Myocyte (in vitro differentiated cells): ENCODE data around the gene IFI27L1. TPM values are rescaled to one million over a fixed set of nuclear protein-coding genes. Genes with fewer than 3 reads are reported as not detected.

Experiments used
- DNase-seq: peaks from one replicate; pipeline ENCODE4 v3.0.0-alpha.2; 2012; ENCODE audit warnings: low read depth
- total RNA-seq: library from RNA; depleted of rRNA; stranded (reverse); fragments of >200 nt; gene quantifications from 2 replicates; pipeline ENCODE4 v1.2.3, GENCODE V29; 2014

Gene IFI27L1
- total RNA-seq, 1 donor from 2014 or later = 5.6 TPM

DNA sequence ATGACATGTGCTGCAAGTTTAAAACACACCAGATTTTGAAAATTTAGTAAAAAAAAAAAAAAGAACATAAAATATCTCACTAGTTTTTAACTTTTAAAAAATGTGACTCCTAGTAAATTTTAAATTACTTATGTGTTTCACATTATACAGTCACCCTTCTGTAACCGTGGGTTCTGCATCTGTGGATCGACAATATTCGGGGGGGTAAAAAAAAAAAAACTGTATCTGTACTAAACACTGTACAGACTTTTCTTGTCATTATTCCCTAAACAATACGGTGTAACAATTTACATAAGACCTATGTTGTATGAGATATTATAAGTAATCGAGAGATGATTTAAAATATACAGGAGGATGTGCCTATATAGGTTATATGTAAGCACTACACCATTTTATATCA lies 3.3 kb upstream of the IFI27L1 start:
- no peak for DNase-seq

DNA sequence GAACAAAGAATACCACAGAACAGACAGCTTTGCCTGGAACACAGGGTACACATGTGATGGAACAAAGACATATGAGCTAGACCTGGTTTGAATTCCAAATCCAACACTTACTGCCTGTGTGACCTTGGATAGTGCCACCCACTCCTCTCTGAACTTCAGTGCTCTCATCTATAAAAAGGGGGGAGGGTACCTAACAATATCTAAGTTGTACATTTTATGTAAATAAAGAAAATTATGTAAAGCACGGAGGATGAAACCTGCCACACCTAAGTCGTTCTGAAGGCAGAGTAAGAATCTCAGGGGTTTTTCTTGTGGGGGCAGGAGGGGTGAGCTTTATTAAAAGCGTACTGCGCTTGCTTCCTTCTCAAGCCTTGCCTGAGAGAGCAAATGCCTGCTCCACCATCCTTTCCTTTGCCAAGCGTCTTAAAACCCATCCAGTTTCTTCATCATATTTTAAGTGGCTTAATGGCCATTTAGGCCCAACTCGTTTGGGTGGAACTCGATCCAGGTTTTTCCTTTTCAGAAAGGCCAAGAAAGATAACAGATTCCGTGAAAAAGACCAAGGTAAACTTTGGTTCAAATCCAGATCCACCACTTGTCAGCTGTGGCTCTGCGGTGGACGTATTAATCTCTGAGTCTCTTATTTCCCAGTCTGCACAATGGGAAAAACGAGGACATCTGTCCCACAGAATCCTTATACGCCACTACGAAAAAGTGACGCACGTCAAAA lies 1.1 kb upstream of the IFI27L1 start:
- peak; percentile 87 for DNase-seq

DNA sequence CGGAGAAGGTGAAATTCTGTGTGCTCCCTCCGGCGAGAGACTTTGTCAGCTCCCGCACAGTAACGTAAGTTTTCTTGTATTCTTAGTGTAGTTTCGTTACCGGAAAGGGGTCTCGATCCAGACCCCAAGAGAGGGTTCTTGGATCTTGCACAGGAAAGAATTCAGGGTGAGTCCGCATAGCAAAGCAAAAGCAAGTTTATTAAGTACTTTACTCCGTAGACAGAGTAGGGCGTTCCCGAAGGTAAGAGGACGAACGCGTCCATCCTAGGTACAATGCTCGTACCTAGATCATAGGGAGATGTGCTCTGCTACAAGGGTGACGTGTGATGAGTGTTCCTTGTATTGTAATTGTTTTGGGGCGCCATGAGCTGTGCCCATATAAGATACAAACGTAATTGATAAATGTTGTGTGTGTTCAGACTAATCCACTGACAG lies 293 bp downstream of the IFI27L1 start:
- no peak for DNase-seq

DNA sequence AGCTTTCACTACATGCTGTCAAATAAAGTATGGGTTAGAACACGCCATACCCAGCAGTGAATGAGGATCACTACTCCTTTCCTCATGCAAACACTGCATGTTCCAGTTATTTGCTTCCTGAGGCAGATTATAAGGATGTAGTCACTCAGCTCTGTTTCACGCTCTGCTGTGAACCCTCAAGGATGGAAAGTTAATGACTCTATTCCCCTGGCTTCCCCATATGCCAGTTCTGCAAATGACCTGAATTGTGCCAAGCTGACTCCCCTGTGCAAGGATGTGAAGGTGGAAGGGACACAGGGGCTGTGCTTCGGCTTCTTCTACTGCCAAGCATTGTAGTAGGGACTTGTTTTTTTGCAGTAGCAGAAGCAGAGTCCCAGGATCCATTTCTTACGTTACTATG lies 6.8 kb downstream of the IFI27L1 start:
- DNase-seq = no peak

DNA sequence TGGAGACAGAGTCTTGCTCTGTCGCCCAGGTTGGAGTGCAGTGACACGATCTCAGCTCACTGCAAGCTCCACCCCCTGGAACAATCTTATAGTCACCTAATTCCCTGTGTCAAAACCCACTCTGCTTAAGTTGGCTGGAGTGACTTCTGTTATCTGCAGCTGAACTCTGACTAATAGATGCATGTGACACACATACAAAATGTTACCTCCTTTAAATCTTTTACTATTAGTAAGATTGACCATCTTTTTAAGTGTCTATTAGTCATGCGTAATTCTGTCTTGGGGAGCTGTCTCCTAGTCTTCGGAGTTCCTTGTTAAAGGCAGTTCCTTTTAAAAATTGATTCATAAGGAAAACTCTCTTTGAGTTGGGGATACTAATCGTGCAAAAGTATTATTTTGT lies 7.4 kb downstream of the IFI27L1 start:
- no peak for DNase-seq

DNA sequence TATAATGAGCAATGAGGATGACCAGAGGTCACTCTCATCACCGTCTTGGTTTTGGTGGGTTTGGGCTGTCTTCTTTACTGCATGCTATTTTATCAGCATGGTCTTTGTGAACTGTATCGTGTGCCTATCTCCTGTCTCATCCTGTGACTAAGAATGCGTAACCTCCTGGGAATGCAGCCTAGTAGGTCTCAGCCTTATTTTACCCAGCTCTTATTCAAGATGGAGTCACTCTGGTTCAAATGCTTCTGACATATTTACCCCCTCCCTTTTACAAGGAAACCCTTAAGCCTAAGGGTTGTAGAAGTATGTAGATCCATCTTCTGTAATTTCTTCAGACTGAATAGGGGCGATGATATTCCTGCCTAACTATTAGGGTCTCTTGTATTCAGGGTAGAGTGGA lies 8.4 kb downstream of the IFI27L1 start:
- DNase-seq = no peak

DNA sequence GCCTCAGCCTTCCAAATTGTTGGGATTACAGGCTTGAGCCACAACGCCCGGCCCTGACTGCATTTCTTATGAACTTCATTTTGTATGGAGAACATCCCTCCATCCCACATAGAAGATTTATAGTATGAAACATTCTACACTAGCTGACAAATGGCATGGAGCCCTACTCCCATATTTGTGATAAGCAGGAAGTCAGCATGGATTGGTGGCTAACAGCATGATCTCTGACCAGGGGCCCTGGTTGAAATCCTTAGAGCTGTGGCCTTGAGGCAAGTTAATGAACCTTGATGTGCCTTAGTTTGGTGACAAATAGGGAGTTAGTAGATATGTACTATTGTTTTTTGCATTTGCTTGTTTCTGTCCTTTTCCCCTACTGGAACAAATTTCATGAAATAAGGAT lies 12.3 kb downstream of the IFI27L1 start:
- no peak for DNase-seq

DNA sequence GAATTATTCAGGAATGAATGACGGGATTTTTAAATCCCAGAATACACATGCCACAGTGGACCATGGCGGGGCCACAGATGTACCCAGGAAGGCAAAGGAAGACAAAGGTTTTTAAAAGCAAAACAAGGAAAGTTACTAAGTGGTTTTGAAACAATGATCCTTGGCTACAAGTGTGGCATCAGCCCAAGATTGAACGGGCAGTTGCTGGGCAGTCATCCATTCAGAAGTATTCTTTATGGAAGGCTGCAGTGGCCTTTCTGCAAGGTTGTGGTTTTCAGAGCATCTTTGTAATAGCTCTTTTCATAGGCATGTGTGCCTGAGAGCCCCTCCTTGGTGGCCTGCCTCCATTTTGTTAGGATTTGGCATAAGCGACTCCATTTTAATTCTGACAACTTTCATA lies 16.0 kb downstream of the IFI27L1 start:
- DNase-seq = no peak

DNA sequence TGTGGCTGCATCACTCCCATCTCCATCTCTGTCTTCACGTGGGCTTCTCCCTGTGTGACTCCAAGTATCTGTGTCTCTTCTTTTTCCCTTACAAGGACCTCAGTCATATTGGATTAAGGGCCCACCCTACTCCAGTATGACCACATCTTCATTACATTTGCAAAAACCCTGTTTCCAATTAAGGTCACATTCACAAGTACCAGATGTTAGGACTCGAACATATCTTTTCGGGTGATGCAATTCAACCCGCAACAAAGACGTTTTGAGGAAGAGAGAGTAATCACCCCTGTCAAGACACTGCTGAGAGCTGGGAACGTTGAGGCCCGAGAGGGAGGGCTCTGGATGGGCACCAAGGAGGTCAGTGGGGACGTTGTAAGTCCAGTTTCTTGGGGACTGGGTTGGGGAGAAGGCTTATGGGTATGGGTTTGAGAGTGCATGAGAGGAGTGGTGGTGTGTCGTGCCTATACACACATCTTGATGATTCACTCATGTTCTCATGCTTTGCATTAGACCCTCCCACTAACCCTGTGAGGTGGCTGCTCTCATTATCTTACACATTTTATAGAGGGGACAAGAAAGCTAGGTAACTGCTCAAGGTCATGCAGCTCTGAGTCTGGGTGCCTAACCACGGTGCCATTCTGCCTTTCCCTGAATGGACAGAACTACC lies 17.3 kb downstream of the IFI27L1 start:
- DNase-seq = no peak

DNA sequence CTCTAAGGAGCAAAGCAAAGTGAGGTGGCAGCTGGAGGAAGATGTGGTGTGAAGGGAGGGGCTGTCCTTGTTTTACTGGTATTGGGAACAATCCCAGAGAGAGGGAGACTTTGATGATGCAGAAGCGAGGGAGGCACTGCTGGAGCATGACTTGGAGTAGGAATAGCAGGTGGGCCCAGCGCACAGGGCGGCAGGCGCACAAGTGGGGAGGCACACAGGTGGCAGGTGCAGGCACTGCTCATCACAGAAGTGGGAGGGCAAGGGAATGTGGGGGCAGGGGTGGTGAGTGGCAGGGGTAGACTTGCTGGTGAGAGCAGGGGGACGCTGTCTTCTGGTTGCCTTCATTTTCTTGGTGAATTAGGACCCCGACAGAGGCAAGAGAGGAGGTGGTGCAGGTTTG lies 17.9 kb downstream of the IFI27L1 start:
- DNase-seq = no peak

DNA sequence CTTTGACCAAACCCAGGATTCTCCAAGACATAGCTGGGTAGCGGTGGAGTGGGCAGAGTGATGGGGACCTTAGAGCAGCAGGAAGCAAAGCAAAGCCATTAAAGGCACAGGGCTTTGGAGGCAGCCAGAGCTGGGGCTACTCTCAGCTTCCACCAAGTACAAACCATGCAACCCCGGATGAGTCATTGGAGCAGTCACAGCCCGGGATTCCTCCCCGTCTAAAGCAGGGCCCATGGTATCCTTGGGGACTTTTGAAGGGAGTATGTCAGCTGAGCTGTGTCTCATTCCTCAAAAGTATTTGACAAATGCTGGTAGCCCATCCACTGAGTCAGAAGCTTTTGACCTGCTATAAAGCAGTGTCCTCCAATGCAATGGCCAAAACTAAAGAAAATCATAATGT lies 19.7 kb downstream of the IFI27L1 start:
- peak; percentile 89 for DNase-seq

DNA sequence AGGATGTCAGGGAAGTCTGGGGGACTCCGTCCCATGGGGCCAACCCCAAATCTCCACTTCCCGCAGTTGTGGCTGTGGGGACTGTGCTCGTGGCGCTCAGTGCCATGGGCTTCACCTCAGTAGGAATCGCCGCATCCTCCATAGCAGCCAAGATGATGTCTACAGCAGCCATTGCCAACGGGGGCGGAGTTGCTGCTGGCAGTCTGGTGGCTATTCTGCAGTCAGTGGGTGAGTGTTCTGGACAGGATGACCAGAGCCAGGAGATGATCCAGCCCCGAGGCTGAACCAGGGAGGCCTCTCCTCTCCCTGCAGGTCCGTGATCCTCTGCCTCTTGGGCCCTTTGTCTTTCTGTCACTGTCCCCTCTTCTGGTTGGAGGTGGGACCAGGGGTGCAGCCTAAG lies 20.6 kb downstream of the IFI27L1 start:
- no peak for DNase-seq

DNA sequence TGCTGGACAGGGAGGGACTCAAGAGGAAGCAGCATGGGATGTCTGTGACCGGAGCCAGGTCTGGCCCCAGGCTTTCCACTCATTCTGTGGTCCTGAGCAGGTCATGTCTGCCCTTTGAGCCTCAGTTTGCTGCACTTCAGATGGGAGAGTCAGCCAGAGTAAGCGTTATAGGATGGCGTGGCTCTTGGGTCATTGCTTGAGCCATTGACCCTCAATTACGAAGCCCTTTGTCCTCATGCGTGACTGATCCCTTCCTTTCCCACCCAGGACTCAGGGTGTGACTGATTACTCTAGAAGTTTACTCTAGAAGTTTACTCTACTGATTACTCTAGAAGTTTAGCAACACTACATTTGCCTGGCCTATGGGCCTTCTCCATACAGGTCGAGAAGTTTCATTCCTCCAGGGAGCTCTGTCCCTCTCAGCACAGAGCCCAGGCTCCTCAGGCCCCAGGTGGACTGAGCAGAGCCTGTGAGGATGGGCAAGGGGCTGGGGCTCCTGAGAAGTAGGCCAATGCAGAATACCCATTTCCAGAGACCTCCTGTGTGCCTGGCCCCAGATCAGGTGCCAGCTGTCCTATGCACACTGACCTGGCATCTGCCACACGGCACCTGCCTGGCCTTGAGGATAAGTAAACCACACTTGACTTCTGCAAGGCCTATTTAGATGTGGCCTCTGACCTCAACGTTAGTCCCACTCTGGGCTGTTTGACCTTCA lies 21.8 kb downstream of the IFI27L1 start:
- DNase-seq = no peak

DNA sequence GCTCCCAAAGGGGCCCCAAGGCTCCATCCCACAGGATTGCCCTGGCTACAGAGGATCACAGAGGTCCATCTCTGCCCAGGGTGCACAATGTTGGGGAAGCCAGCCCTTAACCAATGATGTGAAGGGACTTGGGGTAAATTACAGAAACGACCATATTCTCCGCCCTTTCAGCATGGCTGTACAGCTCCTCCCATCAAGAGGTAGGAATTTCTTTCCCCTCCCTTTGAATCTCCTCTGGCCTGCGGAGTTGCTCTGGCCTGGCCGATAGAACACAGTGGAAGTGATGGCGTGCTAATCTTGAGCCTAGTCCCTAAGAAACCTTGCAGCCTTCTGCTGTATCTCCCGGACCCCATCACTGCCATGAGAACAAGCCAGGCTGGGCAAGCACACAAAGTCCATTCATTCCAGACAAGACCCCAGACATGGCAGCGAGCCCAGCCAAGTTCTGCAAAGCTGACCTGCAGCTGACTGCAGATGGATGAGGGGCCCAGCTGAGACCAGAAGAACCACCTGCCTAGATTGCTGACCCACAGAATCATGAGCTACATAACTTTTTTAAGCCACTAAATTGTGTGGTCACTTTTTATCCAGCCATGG lies 22.5 kb downstream of the IFI27L1 start:
- DNase-seq = peak; percentile 47

DNA sequence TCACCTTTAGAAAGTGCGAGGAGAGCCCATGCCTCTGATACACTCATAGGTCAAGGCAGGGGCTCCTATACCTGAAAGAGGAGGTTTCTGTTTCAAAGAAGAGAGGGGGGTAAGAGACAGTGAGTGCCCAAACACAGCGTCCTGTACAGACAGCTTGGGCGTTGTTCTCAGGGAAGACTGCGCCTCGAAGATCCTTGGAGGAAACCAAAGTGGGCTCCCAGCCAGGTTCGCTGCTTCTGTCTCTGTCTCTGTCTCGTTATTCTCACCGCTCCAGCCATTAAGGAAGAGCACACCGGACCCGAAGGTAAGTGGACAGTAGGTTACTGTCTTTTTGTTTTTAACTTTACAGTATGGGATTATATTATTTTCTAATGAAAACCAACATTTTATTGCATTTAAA lies 23.6 kb downstream of the IFI27L1 start:
- DNase-seq = no peak

DNA sequence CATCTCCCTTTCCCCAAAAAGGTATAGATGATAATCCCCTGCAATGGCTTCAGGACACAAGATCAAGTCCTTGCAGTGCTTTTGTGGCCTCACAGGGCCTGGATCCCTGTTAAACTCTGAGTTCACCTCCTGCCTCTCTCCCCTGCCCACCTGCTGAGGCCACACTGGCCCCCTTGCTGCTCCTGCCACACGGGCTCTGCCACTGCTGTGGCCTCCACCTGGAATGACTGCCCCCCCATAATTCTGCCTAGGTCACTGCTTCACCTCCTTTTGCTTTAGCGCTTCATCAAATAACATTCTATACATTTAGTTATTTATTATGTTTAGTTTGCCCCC lies 28.8 kb downstream of the IFI27L1 start:
- no peak for DNase-seq

DNA sequence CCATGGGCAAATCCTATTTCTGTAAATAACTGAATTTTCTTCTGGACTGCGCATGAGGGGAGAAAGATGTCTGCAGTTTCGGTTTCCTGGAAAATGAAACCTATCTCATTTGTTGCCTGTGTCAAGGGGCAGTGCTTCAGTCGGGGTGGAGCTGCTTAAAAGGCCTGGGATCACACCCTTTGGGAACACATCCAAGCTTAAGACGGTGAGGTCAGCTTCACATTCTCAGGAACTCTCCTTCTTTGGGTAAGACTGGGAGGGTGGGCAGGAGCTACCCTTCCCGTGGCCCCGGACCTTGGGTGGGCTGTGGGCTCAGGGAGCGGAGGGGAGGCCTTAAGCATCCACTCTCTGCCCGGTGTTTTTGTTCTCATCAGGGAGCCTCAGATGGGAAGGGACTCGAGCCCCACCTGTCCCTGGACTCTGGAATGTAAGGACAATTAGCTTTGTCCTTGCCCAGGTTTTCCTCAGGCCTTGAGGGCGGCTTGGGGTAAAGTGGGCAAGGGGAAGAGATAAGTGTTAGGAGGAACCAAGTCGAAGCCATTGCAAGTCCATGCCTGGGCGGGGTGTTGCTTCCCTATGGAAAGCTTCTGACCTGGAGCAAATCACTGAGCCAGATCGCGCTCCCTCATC lies 29.6 kb downstream of the IFI27L1 start, which contains the start of gene IFI27:
Gene IFI27 (plus strand): TSS at position 185 of the 630 bp plus-strand sequence.
- peak; percentile 24 for DNase-seq

DNA sequence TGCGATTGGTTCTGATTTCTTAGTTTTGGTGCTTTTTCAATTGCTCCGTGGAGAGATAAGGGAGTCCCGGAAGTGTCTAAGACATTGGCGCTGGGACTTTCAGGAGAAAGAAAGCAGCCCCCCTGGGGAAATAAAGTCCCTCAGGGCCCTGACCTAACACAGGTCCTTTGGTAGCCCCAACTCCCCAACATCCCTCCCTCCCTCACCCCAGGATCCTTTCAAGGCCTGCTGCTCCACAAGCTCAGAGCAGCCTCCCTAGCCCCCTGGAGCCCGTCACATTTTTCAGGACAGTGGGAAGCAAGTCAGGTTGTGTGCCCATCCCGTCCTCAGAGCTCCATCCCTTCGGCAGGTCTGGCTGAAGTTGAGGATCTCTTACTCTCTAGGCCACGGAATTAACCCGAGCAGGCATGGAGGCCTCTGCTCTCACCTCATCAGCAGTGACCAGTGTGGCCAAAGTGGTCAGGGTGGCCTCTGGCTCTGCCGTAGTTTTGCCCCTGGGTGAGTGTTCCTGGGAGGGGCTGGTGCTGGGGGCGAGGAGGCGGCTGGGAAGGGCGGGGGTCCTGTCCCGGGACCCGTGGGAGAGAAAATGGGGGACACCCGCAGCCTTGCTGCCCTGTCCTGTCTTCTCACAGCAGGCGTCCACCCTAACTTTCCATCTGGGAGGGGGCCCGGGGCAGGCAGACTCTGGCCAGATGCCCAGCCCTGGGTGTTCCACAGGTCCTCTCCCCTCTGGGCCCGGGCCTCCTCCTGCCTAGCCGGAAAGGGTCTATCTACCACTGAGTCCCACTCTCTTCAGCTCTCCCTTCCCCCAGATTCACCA lies 30.4 kb downstream of the IFI27L1 start:
- no peak for DNase-seq

DNA sequence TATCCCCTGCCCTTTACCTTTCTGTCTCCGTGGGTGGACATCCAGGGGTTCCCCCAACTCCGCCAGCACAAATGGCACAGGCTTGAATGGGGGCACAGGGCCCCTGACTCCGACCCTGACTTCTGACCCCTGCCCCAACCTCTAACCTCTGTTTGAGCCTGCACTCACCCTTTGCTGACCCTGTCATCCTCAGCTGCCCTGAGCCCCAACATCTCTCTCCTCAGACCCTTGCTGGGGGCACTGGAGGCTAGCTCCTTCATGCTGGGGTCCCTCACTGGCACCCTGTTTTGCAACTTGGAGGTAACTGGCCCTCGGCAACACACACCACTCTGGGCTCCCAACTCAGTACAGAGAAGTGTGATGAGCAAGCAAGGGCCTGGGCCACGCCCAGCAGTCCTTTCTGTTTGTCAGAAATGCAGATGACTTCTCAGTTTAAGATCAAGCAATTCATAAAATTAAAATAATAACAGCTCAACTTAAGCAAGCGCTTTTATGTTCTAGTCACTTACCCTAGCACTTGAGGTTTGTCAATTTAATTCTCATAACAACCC lies 31.5 kb downstream of the IFI27L1 start:
- no peak for DNase-seq

DNA sequence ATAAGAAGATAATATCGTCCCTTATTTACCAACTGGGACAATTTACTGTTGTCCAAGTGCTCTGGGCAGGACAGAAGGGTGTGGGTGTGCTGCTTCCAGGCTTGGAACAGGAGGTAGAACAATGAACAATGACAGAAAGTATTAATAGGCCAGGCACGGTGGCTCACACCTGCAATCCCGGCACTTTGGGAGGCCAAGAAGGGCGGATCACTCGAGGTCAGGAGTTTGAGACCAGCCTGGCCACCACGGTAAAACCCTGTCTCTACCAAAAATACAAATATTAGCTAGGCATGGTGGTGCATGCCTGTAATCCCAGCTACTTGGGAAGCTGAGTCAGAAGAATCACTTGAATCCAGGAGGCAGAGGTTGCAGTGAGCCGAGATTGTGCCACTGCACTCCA lies 32.0 kb downstream of the IFI27L1 start:
- DNase-seq = no peak
